22Rv1 (cell line): Measurements from ENCODE around the gene TEDC1.

Source experiments
- H3K27ac ChIP-seq: fragments of 450-650 bp; 2 replicates; pipeline ENCODE4 v1.5.1; 2017
- ZFX ChIP-seq: fragments of 450-650 bp; IDR thresholded peaks from 2 replicates; pipeline ENCODE4 v1.6.1; 2017; ENCODE audit warnings: antibody characterized with exemption, borderline replicate concordance
- TF ChIP-seq, protein P1 (sequence below): fragments of 450-650 bp; IDR thresholded peaks from 2 replicates; pipeline ENCODE4 v1.5.1; 2017; ENCODE audit warnings: mild to moderate bottlenecking

The TEDC1 gene

DNA sequence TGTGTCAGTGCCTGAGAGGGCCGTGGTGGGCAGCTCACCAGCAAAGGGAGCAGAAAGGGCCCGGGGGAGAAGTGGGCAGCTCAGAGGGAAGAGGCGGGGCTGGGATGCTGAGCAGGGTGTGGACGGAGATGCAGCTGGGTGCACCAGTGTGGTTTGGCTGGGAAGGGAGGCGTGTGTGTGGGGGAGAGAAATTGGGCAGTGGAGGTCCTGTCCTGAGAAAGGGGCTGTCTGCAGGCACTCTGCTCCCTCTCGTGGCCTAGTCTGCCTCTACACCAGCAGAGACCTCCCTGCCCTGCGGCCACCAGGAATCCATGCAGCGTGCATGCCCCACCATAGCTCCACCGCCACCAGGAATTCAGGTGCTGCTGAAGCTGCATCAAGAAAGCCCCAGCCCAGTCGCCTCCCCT lies 41.7 kb downstream of the TEDC1 start:
- TF ChIP-seq, protein P1, sequence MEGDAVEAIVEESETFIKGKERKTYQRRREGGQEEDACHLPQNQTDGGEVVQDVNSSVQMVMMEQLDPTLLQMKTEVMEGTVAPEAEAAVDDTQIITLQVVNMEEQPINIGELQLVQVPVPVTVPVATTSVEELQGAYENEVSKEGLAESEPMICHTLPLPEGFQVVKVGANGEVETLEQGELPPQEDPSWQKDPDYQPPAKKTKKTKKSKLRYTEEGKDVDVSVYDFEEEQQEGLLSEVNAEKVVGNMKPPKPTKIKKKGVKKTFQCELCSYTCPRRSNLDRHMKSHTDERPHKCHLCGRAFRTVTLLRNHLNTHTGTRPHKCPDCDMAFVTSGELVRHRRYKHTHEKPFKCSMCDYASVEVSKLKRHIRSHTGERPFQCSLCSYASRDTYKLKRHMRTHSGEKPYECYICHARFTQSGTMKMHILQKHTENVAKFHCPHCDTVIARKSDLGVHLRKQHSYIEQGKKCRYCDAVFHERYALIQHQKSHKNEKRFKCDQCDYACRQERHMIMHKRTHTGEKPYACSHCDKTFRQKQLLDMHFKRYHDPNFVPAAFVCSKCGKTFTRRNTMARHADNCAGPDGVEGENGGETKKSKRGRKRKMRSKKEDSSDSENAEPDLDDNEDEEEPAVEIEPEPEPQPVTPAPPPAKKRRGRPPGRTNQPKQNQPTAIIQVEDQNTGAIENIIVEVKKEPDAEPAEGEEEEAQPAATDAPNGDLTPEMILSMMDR = peak; percentile 46
- TF ChIP-seq ZFX = no peak
- H3K27ac ChIP-seq = no peak overlapping the region

DNA sequence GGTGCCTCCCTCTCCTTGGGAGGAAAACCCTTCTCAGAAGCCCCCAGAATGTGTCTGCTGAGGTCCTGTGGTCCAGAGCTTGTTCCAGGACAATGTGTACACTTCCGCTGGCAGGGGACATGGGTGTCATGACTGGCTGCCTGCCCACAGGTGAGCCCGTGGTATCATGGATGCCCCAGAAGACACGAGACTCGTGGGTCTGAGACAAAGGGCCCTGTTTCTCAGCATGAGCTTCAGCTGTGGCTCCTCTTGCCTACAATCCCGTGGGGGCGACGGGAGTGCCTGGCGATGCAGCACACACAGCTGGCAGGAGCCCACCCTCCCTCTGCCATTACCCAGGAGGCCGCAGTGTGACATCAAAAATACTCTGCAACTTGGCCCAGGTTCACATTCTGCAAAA lies 42.3 kb downstream of the TEDC1 start:
- no peak overlapping the region for H3K27ac ChIP-seq
- TF ChIP-seq, protein P1 = no peak
- no peak for TF ChIP-seq ZFX

DNA sequence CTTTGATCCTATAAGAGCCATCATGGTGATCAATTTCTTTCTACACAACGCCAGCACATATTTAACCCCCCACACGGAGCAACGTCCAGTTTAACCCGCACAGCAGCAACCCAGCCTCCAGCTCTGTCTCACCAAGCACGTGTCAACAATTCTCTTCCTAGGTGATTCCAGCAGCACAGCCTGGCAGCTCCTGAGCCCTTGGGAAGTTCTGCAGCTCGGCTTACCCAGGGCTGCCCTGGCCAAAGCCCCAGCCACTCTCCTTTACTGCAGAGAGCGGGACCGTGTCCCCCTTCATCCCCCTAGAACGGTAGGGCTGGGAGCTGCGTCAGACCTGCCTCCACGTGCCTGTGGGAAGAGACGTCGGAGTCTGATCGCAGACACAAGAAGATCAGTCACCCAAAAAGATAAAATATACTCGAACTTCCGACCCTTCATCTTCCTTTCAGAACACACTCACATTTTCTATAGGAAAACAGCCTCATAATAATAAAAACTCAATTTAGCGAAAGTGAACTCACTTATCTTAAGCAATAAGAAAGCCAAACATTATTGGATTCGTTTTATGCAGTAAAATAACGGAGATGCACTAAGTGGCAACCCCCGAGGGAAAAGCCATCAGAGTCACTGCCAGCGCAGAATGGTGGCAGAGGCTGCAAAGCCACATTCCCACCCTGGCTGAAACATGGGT lies 42.9 kb downstream of the TEDC1 start:
- no peak overlapping the region for H3K27ac ChIP-seq
- TF ChIP-seq, protein P1 = no peak
- TF ChIP-seq ZFX = no peak

DNA sequence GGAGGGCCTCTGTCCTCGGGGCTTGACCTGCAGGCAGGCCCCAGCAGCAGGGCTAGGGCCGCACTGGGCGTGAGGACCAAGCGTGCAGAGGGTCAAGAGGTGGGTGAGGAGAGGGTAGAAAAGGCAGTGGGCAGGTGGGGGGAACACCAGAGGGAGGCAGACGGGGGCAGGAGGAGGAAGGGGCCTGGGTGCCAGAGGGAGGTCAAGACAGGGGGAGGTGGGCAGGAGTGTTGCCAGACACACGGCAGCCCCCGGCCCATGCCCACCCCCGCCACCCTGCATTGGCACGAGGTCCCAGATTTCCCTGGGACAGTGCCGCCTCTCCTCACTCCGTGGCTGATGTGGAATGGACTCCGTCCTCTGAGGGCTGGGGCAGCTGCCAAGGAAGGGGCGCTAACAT lies 43.5 kb downstream of the TEDC1 start:
- TF ChIP-seq ZFX = no peak
- TF ChIP-seq, protein P1 = no peak
- H3K27ac ChIP-seq = no peak overlapping the region

DNA sequence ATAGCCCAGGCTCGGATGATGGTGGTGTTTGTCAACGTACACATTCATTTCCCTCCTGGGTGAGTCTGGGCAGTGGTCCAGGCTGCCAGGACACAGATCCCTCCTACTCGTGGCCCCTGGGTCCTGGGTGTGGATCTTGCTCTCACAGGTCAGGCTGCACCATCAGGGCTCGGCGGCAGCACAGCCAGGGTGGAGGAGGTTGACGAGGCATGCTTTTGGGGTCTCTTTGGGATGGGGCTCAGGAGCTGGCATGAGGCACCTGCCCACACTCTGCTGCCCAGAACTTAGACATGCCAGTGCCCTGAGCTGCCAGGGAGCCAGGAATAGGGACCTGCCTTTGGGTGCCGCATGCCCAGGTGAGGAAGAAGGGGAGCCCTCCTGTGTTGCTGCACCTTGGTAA lies 45.0 kb downstream of the TEDC1 start:
- no peak for TF ChIP-seq ZFX
- TF ChIP-seq, protein P1 = no peak

DNA sequence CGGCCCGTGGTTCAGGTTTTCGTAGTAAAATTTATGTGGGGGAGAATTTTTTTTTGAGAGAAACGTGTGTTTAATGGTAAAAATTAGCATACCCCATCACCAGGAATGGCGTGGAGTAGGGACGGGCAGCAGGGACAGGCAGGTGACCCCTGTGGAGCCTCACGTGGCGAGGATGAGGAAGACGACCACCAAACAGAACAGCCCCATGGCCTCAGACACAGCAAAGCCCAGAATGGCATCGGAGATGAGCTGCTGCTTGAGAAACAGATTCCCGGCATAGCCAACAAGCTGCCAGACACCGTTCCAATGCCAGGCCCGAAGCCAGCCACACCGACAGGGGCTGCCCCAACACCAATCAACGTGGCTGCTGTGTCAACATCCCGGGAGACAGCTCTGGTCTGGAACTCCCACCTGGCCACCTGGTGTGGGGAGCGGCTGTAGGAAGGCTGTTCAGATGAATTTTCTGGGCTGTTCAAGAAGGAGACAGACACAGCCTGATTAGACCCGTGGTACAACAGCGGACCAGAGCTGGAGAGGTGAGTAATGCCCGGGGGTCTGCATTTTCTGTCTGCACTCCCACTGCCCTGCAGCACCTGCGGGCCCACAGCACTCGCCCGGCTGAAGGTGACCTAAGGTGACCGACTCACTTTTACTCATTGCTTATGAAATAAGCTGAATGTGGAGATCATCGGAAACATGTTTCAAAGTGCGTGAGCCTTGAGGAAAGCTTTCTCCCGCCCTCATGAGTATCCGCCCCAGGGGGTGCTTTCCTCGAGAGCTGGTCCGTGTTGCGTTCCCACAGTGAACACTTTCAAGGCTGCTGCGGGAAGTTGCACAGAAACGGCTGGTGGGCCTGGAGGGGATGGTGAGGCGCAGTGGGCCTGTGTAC lies 45.9 kb downstream of the TEDC1 start:
- TF ChIP-seq, protein P1 = no peak
- no peak for TF ChIP-seq ZFX
- no peak overlapping the region for H3K27ac ChIP-seq

More for the DNA sequence above, 45.0 kb downstream of the TEDC1 start:
- no peak overlapping the region for H3K27ac ChIP-seq
